Retinal pigment epithelial cell (primary cell): ENCODE data around the gene RUNX2.

Experiments
- DNase-seq: peaks from one replicate; pipeline ENCODE4 v3.0.0-alpha.2; 2010; ENCODE audit warnings: low read depth
- H3K4me3 ChIP-seq: 2 replicates; pipeline ENCODE4 v1.5.1; 2011; ENCODE audit warnings: mild to moderate bottlenecking, low read length, control low read depth, moderate library complexity
- TF ChIP-seq, protein P1 (sequence below): conservative IDR thresholded peaks from 2 replicates; pipeline ENCODE4 v1.5.1; 2011; ENCODE audit warnings: low read depth, low read length, control low read depth, inconsistent platforms

Gene RUNX2

DNA sequence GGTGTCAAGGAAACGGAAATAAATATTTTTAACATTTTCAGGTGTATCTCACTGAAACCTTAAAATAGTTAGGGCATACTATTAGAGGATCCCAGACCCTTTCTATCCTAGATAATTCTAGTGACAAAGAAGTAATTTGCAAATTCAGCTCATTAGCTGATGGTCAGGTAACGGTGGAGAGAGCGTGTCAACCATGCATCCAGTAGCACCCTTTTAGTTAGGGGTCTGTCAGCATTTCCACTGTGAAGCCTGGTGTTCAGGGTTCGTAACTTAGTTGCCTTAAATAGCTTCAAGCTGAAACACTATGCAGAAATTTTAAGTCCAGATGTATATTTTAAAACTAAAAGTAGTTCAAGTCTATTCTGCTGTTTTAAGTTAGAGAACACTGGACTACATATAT lies 98.1 kb downstream of the RUNX2 start:
- TF ChIP-seq, protein P1, sequence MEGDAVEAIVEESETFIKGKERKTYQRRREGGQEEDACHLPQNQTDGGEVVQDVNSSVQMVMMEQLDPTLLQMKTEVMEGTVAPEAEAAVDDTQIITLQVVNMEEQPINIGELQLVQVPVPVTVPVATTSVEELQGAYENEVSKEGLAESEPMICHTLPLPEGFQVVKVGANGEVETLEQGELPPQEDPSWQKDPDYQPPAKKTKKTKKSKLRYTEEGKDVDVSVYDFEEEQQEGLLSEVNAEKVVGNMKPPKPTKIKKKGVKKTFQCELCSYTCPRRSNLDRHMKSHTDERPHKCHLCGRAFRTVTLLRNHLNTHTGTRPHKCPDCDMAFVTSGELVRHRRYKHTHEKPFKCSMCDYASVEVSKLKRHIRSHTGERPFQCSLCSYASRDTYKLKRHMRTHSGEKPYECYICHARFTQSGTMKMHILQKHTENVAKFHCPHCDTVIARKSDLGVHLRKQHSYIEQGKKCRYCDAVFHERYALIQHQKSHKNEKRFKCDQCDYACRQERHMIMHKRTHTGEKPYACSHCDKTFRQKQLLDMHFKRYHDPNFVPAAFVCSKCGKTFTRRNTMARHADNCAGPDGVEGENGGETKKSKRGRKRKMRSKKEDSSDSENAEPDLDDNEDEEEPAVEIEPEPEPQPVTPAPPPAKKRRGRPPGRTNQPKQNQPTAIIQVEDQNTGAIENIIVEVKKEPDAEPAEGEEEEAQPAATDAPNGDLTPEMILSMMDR, result no peak
- no peak for DNase-seq
- H3K4me3 ChIP-seq, result no peak overlapping the region

DNA sequence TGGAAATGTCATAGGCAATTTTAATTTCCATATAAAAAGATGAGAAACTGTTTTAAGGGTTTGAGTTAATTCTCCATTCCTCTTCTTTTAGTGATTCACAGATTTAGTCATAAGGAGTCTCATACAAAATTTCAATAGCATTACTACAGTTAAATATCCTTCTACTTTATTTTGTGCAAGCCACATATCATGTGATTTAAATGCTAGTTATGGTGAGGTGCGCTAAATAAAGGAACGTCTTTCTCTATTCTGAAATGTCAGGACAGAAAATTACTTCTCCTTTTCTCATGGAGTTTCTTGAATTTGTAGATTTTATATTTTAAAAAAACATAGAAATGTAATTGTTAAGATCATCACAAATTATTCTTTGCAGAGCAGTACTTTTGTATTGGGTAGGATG lies 99.6 kb downstream of the RUNX2 start:
- no peak for DNase-seq
- TF ChIP-seq, protein P1, result no peak
- H3K4me3 ChIP-seq, result no peak overlapping the region

DNA sequence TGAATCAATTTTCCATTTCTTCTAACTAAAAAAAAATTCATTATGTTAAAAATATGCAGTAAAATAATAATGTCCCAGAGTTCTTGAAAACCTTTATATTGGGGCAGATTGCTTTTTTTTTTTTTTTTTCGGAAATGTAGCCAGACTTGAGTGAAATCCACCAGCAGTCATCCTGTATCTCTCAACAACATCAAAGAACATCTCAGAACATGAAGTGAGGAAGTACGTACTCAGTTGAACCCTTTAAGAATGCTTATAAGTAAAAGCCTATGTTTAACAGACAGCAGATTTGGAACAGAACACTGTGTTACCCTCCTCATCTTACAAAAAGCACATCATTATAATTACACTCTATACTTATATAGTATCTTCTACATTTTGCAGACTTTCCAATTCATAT lies 100.6 kb downstream of the RUNX2 start:
- H3K4me3 ChIP-seq, result no peak overlapping the region
- TF ChIP-seq, protein P1, result no peak
- no peak for DNase-seq

DNA sequence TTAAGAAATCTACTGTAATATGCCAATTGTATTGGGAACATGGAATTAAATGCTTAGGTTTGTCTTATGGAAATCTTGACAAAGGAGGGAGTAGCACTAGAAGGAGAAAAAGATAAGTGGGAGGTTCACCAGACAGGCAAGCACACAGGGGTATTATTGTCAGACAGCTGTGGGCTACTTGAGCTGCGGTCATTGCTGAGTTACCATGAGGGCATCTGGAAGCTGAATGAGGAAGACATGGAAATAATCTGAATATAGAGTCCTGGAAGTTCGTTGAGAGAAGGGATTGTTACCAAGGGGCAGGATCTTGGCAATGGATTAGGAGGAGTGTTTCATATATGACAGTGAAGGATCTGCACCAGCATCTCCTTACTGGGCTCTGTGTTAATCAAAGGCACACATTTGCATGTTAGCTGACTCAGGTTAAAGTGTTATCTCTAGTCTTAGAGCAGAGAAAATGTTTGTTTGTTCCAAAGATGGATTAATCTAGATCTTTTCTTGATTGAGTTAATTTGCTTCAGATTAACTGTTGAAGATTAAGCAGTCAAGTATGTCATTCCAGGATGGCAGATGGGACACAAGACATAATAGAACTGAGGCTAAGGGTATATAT lies 102.6 kb downstream of the RUNX2 start:
- TF ChIP-seq, protein P1, result no peak
- no peak overlapping the region for H3K4me3 ChIP-seq
- DNase-seq, result no peak

DNA sequence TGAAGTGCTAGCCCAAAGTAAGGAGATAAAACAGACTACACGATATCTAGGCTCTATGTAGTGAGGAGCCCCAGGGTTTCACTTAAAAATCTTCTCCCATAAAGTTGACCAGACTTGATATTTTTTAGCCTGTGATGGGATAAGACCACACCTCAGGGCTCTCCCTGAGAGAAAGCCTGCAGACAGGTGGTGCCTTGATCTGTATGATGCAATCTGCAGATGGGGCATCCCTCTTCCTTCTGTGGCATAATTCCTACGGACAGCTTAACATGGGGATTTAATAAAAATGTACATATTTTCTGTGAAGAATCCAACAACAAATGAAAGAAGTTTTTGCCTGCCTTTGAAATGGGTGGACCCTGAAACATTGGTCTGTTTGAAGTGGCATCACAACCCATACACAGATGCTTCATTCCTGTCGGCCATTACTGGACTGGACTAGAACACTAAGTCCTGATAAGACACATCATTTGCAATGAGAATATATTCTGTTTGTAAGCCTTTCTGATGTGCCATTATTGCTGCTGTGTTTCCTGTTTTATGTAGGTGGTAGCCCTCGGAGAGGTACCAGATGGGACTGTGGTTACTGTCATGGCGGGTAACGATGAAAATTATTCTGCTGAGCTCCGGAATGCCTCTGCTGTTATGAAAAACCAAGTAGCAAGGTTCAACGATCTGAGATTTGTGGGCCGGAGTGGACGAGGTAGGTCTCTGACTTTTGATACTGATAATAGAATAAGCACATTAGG lies 103.4 kb downstream of the RUNX2 start:
- TF ChIP-seq, protein P1, result no peak
- no peak for DNase-seq
- no peak overlapping the region for H3K4me3 ChIP-seq

DNA sequence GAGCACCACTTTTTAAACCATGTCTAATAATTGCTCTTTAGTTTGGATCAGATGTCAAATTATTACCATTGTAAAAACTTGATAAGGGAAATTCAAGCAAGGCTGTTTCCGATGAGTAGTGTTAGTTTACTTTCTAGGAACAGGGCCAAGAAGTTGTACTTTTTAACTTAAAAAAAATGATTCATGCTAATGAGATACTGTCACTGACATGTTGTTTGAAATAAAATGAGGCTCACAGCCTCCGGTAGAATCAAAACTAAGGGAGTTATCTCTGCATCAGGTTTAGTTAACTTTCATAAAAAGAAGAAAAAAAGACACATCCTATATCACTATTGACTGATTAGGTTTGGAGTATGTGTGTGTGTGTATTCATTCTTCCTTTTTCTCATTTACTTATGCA lies 104.8 kb downstream of the RUNX2 start:
- TF ChIP-seq, protein P1, result no peak
- no peak for DNase-seq
- H3K4me3 ChIP-seq, result no peak overlapping the region

DNA sequence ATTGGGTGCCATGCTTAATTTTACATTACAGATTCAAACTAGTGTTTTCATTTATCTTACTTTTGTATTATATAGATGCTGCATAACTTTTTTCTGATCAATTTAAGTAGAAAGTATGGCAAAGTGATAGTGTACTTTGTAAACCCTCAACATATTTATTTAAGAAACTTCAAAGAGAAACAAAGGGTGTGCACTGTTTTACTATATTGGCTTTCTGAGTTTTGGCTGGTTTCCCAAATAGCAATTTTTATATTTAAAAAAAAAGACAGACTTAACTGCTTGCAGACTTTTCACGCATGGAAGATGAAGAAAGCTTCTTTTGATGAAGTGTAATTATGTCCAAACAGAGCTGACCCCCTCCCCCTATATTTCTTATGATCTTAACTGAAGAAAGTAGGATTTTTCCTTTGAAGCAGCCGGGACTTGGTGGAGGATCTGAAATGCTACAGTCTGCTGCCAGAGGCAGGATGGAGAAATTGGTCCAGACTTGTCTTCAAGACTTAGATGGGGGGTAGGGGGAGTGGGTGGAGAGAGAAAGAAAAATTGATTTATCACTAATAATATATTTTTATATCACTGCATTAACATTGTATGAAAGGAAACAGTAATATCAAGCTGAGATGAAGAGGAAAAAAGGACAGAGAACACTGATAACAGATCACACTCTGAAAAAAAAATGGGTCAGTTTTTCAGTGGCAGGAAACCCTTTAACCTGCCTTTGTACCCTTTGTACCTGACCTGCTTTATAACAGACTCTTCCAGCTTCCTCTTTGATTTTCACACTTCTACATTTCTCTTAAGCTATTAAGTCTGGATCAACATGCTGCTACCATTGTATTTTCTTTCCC lies 105.6 kb downstream of the RUNX2 start:
- TF ChIP-seq, protein P1, result no peak
- no peak for DNase-seq
- no peak overlapping the region for H3K4me3 ChIP-seq
